Psoas muscle (tissue), 8 donors: ENCODE results near the gene TMEM94. TPM values are rescaled to one million over a fixed set of nuclear protein-coding genes. Genes with fewer than 3 reads are reported as not detected.
A peak's percentile ranks its signal among the peaks of the same experiment; 100 is the strongest.

Source experiments
- ATAC-seq, 4 donors: fragments of 200-7000 bp; cut with Tn5 transposase; one replicate each; pipeline ENCODE4 v1.9.1; 2020; ENCODE audit warnings: moderate library complexity in 3 of 4, mild to moderate bottlenecking in 2 of 4
- DNase-seq, 2 donors: peaks; one replicate each; pipeline ENCODE4 v3.0.0-alpha.2; 2020
- H3K27ac ChIP-seq: fragments of 200-600 bp; one replicate; pipeline ENCODE4 v1.8.0; 2022
- H3K27me3 ChIP-seq, 3 donors: fragments of 200-600 bp in 1 of 3; one replicate each; pipeline versions ENCODE4 v1.6.1 to v1.8.0; 2013 to 2022; ENCODE audit warnings: low read length in 2 of 3, mild to moderate bottlenecking in 2 of 3, moderate library complexity in 1 of 3; ENCODE audit not compliant: insufficient read depth in 3 of 3
- H3K36me3 ChIP-seq, 2 donors: fragments of 200-600 bp in 1 of 2; one replicate each; pipeline versions ENCODE4 v1.6.1 to v1.8.0; 2013 to 2022; ENCODE audit warnings: low read depth in 1 of 2, mild to moderate bottlenecking in 1 of 2, moderate library complexity in 1 of 2; ENCODE audit not compliant: insufficient read depth in 1 of 2
- H3K4me1 ChIP-seq: fragments of 200-600 bp; one replicate; pipeline ENCODE4 v1.8.0; 2022
- H3K4me3 ChIP-seq: fragments of 200-600 bp; one replicate; pipeline ENCODE4 v1.8.0; 2022; ENCODE audit warnings: mild to moderate bottlenecking
- H3K9me3 ChIP-seq: fragments of 200-600 bp; one replicate; pipeline ENCODE4 v1.8.0; 2022
- WGBS, 3 donors: extraction: QIAGEN DNeasy Blood & Tissue Kit; methylation state at CpG; one replicate each; pipeline versions ENCODE4 v1.1.6 to v1.1.7; 2013; 5-methylcytosine and 5-hydroxymethylcytosine counted together
- intact Hi-C, 2 donors: fragments of 100-400 bp; cut with DNase I; formaldehyde crosslinking; loops; one replicate each; pipeline versions ENCODE4 v1.11.0 to v1.14.2; 2022
- polyA plus RNA-seq, 3 donors: library from polyadenylated mRNA; stranded (reverse); fragments of 200-250 nt; gene quantifications; one replicate each; pipeline ENCODE4 v1.2.3, GENCODE V29; 2013
- total RNA-seq, 4 donors: library from RNA; stranded (reverse); fragmentation: NEBNext Ultra II Directional in 2 of 4; extraction: Animal tissue kit (Norgen Biotek cat#: 25700) in 2 of 4; gene quantifications; one replicate each; pipeline versions ENCODE4 v1.2.1 to v1.2.4, GENCODE V29; 2021 to 2023
- TF ChIP-seq, protein P1 (sequence below): fragments of 200-600 bp; IDR thresholded peaks from one replicate; pipeline ENCODE4 v1.8.0; 2022; ENCODE audit warnings: antibody characterized with exemption
- donor health status: healthy with polysubstance abuse.
- donor health status: DM: no; HTN: no; CAD: no; lungs with moderate emphysema.
- donor health status: Bipolar disorder and iron deficiency.
- donor health status: healthy.
- donor health status: DM: yes; HTN: yes; CAD: no.
- donor health status: DM: no; HTN: no; CAD: no.
- donor health status: DM: no; HTN: no; CAD: no.
- donor health status: DM: yes; HTN: yes; CAD: no.

TMEM94 gene
- total and polyA plus RNA-seq, 7 donors: 18.7 to 64.3 (median 47.5) TPM

DNA sequence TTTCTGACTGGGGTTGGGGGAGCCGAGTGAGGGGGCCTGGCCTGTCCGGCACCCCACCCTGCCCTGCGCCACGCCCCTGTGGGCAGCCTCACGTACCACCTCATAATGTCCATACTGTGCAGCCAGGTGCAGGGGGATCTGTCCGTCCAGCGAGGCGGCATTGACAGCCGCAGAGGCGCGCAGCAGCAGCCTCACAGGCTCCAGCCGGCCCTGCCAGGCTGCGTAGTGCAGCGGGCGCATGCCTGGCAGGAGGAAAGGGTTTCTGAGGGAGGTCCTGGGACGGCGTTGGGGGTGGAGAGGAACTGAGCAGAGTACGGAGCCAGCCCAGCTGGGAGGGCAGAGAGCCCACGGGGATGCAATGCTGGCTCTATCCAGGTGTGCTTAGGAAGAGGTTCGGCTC, 50.5 kb downstream of the TMEM94 start:
- 86 to 92% (median 89%) methylated on average over 16 to 20 of the region's 20 CpGs for WGBS, 3 donors
- Histone ChIP-seq H3K36me3 (peaks cover 0 to 68% of the 10 kb centered on the region in 2 donors), H3K4me1 (peaks cover 42% of the 10 kb centered on the region), H3K4me3 (no peak overlapping the region), H3K27me3 (no peaks in the 10 kb centered on the region), H3K27ac (no peak overlapping the region), H3K9me3 (no peaks in the 10 kb centered on the region)
- intact Hi-C loops: no loop called here
- ATAC-seq (no peak), DNase-seq (no peak)
- TF ChIP-seq, protein P1, sequence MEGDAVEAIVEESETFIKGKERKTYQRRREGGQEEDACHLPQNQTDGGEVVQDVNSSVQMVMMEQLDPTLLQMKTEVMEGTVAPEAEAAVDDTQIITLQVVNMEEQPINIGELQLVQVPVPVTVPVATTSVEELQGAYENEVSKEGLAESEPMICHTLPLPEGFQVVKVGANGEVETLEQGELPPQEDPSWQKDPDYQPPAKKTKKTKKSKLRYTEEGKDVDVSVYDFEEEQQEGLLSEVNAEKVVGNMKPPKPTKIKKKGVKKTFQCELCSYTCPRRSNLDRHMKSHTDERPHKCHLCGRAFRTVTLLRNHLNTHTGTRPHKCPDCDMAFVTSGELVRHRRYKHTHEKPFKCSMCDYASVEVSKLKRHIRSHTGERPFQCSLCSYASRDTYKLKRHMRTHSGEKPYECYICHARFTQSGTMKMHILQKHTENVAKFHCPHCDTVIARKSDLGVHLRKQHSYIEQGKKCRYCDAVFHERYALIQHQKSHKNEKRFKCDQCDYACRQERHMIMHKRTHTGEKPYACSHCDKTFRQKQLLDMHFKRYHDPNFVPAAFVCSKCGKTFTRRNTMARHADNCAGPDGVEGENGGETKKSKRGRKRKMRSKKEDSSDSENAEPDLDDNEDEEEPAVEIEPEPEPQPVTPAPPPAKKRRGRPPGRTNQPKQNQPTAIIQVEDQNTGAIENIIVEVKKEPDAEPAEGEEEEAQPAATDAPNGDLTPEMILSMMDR: no peak

DNA sequence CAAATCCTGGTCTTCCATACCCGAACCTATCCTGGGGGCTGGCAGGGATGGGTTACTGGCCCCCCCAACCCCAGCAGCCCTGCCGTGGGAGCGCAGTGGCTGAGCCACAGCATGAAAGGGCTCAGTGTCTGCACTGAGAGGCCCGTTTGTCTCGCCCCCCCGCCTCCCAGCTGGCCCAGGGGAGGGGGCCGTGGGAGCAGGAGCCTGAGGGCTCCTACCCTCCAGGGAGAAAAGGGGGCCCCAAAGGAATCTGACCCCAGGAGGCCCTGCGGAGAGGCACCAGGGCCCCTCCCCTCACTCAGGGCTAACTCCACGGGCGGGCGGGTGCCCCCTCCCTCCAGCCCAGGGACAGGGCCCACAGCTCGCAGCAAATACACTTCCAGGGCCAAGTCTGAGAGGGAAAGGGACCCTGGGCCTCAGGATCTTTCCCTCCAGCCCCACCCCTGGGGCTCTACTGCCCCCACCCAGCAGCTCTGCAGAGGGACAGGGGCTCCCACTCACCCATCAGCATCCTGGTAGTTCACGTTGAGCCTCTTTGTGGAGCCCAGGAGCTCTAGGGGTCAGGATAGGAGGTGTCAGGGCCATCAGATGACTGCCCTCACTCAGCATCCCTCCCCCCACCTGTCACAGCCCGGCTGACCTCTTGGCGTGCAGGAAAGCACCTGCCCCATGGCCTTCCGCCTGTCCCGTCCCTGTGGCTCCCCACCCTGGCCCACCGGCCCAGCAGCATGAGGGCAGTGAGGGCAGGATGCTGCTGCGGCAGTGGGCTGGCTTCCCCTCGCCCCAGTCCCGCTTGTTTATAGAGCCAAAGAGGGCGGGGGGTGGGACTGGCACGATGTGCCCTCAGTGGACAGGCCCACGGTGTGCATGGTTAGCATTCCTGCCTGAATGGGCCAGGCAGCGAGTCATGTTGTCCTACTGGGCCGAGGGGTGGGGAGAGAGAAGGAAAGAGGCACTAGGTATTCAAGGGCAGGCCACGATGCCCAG, 51.6 kb downstream of the TMEM94 start:
- WGBS, 3 donors: 65 to 71% (median 67%) methylated on average over 20 to 27 of the region's 27 CpGs
- no peak for DNase-seq
- intact Hi-C loops: no loop called here
- Histone ChIP-seq H3K4me3 (no peak overlapping the region), H3K27me3 (no peaks in the 10 kb centered on the region), H3K4me1 (peaks cover 52% of the 10 kb centered on the region), H3K27ac (peak overlapping the region; percentile 66), H3K36me3 (peaks cover 0 to 73% of the 10 kb centered on the region in 2 donors), H3K9me3 (no peaks in the 10 kb centered on the region)
- no peak for ATAC-seq
- TF ChIP-seq, protein P1: no peak

DNA sequence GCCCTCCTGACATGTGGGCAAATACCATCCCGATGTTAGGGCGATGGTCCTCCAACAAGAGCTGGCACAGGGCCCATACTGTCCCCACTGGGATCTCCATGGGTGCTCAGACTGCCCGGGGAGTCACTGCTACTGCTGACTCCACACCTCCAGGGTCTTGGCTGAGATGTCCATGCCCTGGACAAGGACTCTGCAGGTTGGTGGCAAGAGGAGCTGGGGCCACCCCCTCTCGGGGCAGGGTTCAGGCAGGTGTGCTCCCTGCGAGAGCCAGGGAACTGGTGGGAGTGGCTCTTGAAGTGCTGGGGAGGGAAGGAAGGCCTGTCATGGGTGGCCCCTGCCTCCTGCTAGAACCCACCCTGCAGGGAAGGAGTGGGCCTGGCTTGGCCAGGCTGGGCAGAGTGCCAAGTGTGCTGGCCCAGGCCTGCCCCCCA, 52.5 kb downstream of the TMEM94 start:
- 45 to 57% (median 47%) methylated on average over 5 of the region's 5 CpGs for WGBS, 3 donors
- H3K27ac ChIP-seq: peak overlapping the region; percentile 66
- DNase-seq (peak in 1 of 2 donors; percentile 11), ATAC-seq (no peak)
- H3K27me3 ChIP-seq: no peaks in the 10 kb centered on the region
- TF ChIP-seq, protein P1: no peak
- peaks cover 57% of the 10 kb centered on the region for H3K4me1 ChIP-seq
- no peaks in the 10 kb centered on the region for H3K9me3 ChIP-seq
- intact Hi-C loops: no loop called here
- H3K4me3 ChIP-seq: peak overlapping the region; percentile 98
- H3K36me3 ChIP-seq: peaks cover 0 to 64% of the 10 kb centered on the region in 2 donors

DNA sequence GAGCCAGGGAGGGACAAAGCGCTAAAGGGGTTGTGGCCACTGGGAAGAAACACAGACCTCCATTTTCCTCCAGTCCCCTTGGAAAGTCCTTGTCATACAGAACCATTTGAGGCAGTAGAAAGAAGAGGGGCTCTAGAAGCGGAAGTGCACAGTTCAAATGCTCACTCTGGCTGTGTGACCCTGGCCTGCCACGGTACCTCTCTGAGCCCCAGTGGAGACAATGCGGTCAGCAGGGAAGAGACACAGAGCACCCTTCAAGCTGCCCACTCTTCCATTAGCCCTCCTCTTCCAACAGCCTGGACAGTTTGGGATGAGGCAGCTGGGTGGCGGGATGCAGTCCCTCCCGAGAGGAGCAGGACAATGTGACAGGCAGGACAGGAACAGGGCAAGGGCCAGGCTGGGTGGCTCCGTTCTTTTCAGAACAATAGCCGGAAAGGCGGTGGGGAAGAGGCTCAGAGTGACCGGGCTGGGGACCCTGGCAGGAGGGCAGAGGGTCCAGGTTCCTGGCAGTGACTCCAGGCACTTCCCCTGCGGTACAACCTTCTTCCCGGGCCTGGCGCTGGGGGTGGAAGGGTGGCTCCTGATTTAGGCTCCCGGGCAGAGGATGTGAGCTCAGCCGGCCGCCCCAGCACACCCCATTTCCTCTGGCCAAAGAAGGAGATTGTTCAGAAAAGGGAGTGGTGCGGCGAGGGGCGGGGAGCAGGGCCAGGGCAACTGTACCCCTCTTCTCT, 53.3 kb downstream of the TMEM94 start:
- Histone ChIP-seq H3K27me3 (no peaks in the 10 kb centered on the region), H3K4me3 (peak overlapping the region; percentile 98), H3K27ac (peak overlapping the region; percentile 66), H3K9me3 (no peaks in the 10 kb centered on the region), H3K36me3 (peaks cover 0 to 57% of the 10 kb centered on the region in 2 donors), H3K4me1 (peaks cover 58% of the 10 kb centered on the region)
- TF ChIP-seq, protein P1: no peak
- 68 to 76% (median 69%) methylated on average over 19 of the region's 19 CpGs for WGBS, 3 donors
- ATAC-seq (peak in 2 of 4 donors; percentile 12 to 25), DNase-seq (no peak)
- intact Hi-C loops: loop anchor here (5.0 kb wide), 2 partner anchors 52 to 82 kb away; partner anchors contain the start of gene TMEM94 (in 1 of the 2)
